ENCODE measurements around the gene PDE6D.
A peak's percentile ranks its signal among the peaks of the same experiment; 100 is the strongest.

The PDE6D gene

GRCh38 chr2:231701456-231702373 is 79.4 kb downstream of the PDE6D start:
- Histone ChIP-seq H3K4me2 (ENCODE audit: insufficient read depth, low read length, poor library complexity, severe bottlenecking) (no peak overlapping the region), H3K9ac (ENCODE audit: low read depth, low read length, poor library complexity) (peak overlapping the region; percentile 55), H2BK12ac (ENCODE audit: low read length) (peak overlapping the region; percentile 41), H3K4me3 (ENCODE audit: low read length in 2 of 2) (peak overlapping the region in 1 of 2 donors; percentile 31), H3K4ac (ENCODE audit: low read length) (no peak overlapping the region), H4K91ac (ENCODE audit: low read depth, low read length, poor library complexity) (no peak overlapping the region), H2BK120ac (ENCODE audit: low read depth, low read length) (no peak overlapping the region), H3K79me1 (ENCODE audit: low read depth, low read length) (peaks cover 4% of the 10 kb centered on the region), H3K27ac (replicated peaks; ENCODE audit: low read length) (no peak overlapping the region), H3K27me3 (ENCODE audit: control insufficient read depth in 3 of 3, insufficient read depth in 3 of 3, low read depth in 1 of 3, low read length in 3 of 3) (peaks cover 0 to 2% (median 0%) of the 10 kb centered on the region in 3 experiments), H3K14ac (ENCODE audit: low read length) (peak overlapping the region; percentile 75), H3K36me3 (replicated peaks in 1 of 2; ENCODE audit: control insufficient read depth in 2 of 2, insufficient read depth in 2 of 2, low read length in 2 of 2) (no peaks in the 10 kb centered on the region), H3K9me3 (replicated peaks in 1 of 2; ENCODE audit: control insufficient read depth in 2 of 2, insufficient read depth in 1 of 2, low read depth in 1 of 2, low read length in 2 of 2) (peaks cover 2 to 11% of the 10 kb centered on the region in 2 donors), H3K23ac (ENCODE audit: low read depth, low read length, poor library complexity) (peak overlapping the region; percentile 89), H4K8ac (ENCODE audit: low read depth, low read length) (no peak overlapping the region), H3K18ac (ENCODE audit: low read length) (peak overlapping the region; percentile 44), H3K4me1 (ENCODE audit: control insufficient read depth in 2 of 2, insufficient read depth in 1 of 2, low read depth in 1 of 2, low read length in 2 of 2) (peaks cover 5 to 7% of the 10 kb centered on the region in 2 donors), H2AK5ac (ENCODE audit: low read depth, low read length) (peak overlapping the region; percentile 92), H2BK5ac (ENCODE audit: low read length) (peak overlapping the region; percentile 39), H2BK15ac (ENCODE audit: low read length) (no peak overlapping the region), H2AFZ (ENCODE audit: low read length) (peak overlapping the region; percentile 49)
- DNase-seq (ENCODE audit: low spot score), result no peak
- WGBS, 2 donors (ENCODE audit: extremely low coverage in 2 of 2, insufficient read length in 2 of 2, insufficient replicate concordance in 1 of 2), result no CpG with 5 or more reads among the region's 22 CpGs

DNA sequence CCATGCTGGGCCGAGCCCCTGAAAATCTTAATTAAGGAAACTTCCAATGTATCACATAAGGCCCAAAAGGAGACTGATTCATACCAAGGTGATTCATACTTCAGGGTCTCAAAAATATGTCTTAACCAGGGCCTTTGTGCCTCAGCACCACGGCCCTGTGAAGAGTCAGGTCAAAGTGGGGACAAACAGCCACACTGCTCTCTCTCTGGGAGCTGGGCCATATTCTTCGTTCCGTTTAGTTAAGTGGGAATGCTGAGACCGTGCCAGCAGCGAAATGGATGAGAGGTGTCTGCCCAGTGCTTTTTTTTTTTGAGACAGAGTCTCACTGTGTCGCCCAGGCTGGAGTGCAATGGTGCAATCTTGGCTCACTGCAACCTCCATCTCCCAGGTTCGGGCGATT is 82.1 kb downstream of the PDE6D start:
- Histone ChIP-seq H3K14ac (ENCODE audit: low read length) (no peak overlapping the region), H3K79me1 (ENCODE audit: low read depth, low read length) (peaks cover 3% of the 10 kb centered on the region), H3K9me3 (replicated peaks in 1 of 2; ENCODE audit: control insufficient read depth in 2 of 2, insufficient read depth in 1 of 2, low read depth in 1 of 2, low read length in 2 of 2) (peaks cover 0 to 2% of the 10 kb centered on the region in 2 donors), H3K23ac (ENCODE audit: low read depth, low read length, poor library complexity) (no peak overlapping the region), H3K27me3 (ENCODE audit: control insufficient read depth in 3 of 3, insufficient read depth in 3 of 3, low read depth in 1 of 3, low read length in 3 of 3) (no peaks in the 10 kb centered on the region), H2AFZ (ENCODE audit: low read length) (no peak overlapping the region), H3K18ac (ENCODE audit: low read length) (no peak overlapping the region), H4K8ac (ENCODE audit: low read depth, low read length) (no peak overlapping the region), H3K27ac (replicated peaks; ENCODE audit: low read length) (no peak overlapping the region), H2BK15ac (ENCODE audit: low read length) (no peak overlapping the region), H3K9ac (ENCODE audit: low read depth, low read length, poor library complexity) (no peak overlapping the region), H4K91ac (ENCODE audit: low read depth, low read length, poor library complexity) (no peak overlapping the region), H2AK5ac (ENCODE audit: low read depth, low read length) (no peak overlapping the region), H2BK12ac (ENCODE audit: low read length) (no peak overlapping the region), H2BK120ac (ENCODE audit: low read depth, low read length) (no peak overlapping the region), H2BK5ac (ENCODE audit: low read length) (no peak overlapping the region), H3K4me2 (ENCODE audit: insufficient read depth, low read length, poor library complexity, severe bottlenecking) (no peak overlapping the region), H3K4me1 (ENCODE audit: control insufficient read depth in 2 of 2, insufficient read depth in 1 of 2, low read depth in 1 of 2, low read length in 2 of 2) (peaks cover 0 to 3% of the 10 kb centered on the region in 2 donors), H3K4ac (ENCODE audit: low read length) (no peak overlapping the region), H3K4me3 (ENCODE audit: low read length in 2 of 2) (no peak overlapping the region), H3K36me3 (replicated peaks in 1 of 2; ENCODE audit: control insufficient read depth in 2 of 2, insufficient read depth in 2 of 2, low read length in 2 of 2) (no peaks in the 10 kb centered on the region)
- WGBS, 2 donors (ENCODE audit: extremely low coverage in 2 of 2, insufficient read length in 2 of 2, insufficient replicate concordance in 1 of 2), result no CpG with 5 or more reads among the region's 9 CpGs
- DNase-seq (ENCODE audit: low spot score), result no peak

GRCh38 chr2:231696004-231696367 is 85.1 kb downstream of the PDE6D start:
- Histone ChIP-seq H2BK5ac (ENCODE audit: low read length) (no peak overlapping the region), H3K9ac (ENCODE audit: low read depth, low read length, poor library complexity) (no peak overlapping the region), H3K4me1 (ENCODE audit: control insufficient read depth in 2 of 2, insufficient read depth in 1 of 2, low read depth in 1 of 2, low read length in 2 of 2) (peaks cover 0 to 3% of the 10 kb centered on the region in 2 donors), H3K4me3 (ENCODE audit: low read length in 2 of 2) (no peak overlapping the region), H3K4ac (ENCODE audit: low read length) (no peak overlapping the region), H2AK5ac (ENCODE audit: low read depth, low read length) (no peak overlapping the region), H3K79me1 (ENCODE audit: low read depth, low read length) (no peaks in the 10 kb centered on the region), H3K4me2 (ENCODE audit: insufficient read depth, low read length, poor library complexity, severe bottlenecking) (no peak overlapping the region), H3K27me3 (ENCODE audit: control insufficient read depth in 3 of 3, insufficient read depth in 3 of 3, low read depth in 1 of 3, low read length in 3 of 3) (no peaks in the 10 kb centered on the region), H2BK15ac (ENCODE audit: low read length) (no peak overlapping the region), H2BK120ac (ENCODE audit: low read depth, low read length) (no peak overlapping the region), H3K9me3 (replicated peaks in 1 of 2; ENCODE audit: control insufficient read depth in 2 of 2, insufficient read depth in 1 of 2, low read depth in 1 of 2, low read length in 2 of 2) (no peaks in the 10 kb centered on the region), H2AFZ (ENCODE audit: low read length) (no peak overlapping the region), H3K14ac (ENCODE audit: low read length) (no peak overlapping the region), H3K23ac (ENCODE audit: low read depth, low read length, poor library complexity) (no peak overlapping the region), H2BK12ac (ENCODE audit: low read length) (no peak overlapping the region), H3K36me3 (replicated peaks in 1 of 2; ENCODE audit: control insufficient read depth in 2 of 2, insufficient read depth in 2 of 2, low read length in 2 of 2) (no peaks in the 10 kb centered on the region), H4K8ac (ENCODE audit: low read depth, low read length) (no peak overlapping the region), H3K27ac (replicated peaks; ENCODE audit: low read length) (no peak overlapping the region), H4K91ac (ENCODE audit: low read depth, low read length, poor library complexity) (no peak overlapping the region), H3K18ac (ENCODE audit: low read length) (no peak overlapping the region)
- no CpG with 5 or more reads among the region's 2 CpGs for WGBS, 2 donors (ENCODE audit: extremely low coverage in 2 of 2, insufficient read length in 2 of 2, insufficient replicate concordance in 1 of 2)
- DNase-seq (ENCODE audit: low spot score), result no peak

- no peak overlapping the region for H2AFZ ChIP-seq (ENCODE audit: low read length)
- H2BK12ac ChIP-seq (ENCODE audit: low read length), result no peak overlapping the region
- H4K91ac ChIP-seq (ENCODE audit: low read depth, low read length, poor library complexity), result no peak overlapping the region
- peak overlapping the region; percentile 14 for H2BK5ac ChIP-seq (ENCODE audit: low read length)
- no peaks in the 10 kb centered on the region for H3K79me1 ChIP-seq (ENCODE audit: low read depth, low read length)
- H3K23ac ChIP-seq (ENCODE audit: low read depth, low read length, poor library complexity), result no peak overlapping the region
- no peak overlapping the region for H3K4me2 ChIP-seq (ENCODE audit: insufficient read depth, low read length, poor library complexity, severe bottlenecking)
- no peak overlapping the region for H3K4me3 ChIP-seq (ENCODE audit: low read length in 2 of 2)
- H3K9ac ChIP-seq (ENCODE audit: low read depth, low read length, poor library complexity), result no peak overlapping the region
- no peak for DNase-seq (ENCODE audit: low spot score)
- no peaks in the 10 kb centered on the region for H3K9me3 ChIP-seq (replicated peaks in 1 of 2; ENCODE audit: control insufficient read depth in 2 of 2, insufficient read depth in 1 of 2, low read depth in 1 of 2, low read length in 2 of 2)
- no peak overlapping the region for H3K27ac ChIP-seq (replicated peaks; ENCODE audit: low read length)
- H2AK5ac ChIP-seq (ENCODE audit: low read depth, low read length), result peak overlapping the region; percentile 14
- H3K4ac ChIP-seq (ENCODE audit: low read length), result no peak overlapping the region
- H3K36me3 ChIP-seq (replicated peaks in 1 of 2; ENCODE audit: control insufficient read depth in 2 of 2, insufficient read depth in 2 of 2, low read length in 2 of 2), result no peaks in the 10 kb centered on the region
- H4K8ac ChIP-seq (ENCODE audit: low read depth, low read length), result no peak overlapping the region
- no peaks in the 10 kb centered on the region for H3K27me3 ChIP-seq (ENCODE audit: control insufficient read depth in 3 of 3, insufficient read depth in 3 of 3, low read depth in 1 of 3, low read length in 3 of 3)
- WGBS, 2 donors (ENCODE audit: extremely low coverage in 2 of 2, insufficient read length in 2 of 2, insufficient replicate concordance in 1 of 2), result no CpG with 5 or more reads among the region's 7 CpGs
- peak overlapping the region; percentile 13 for H2BK15ac ChIP-seq (ENCODE audit: low read length)
- H3K4me1 ChIP-seq (ENCODE audit: control insufficient read depth in 2 of 2, insufficient read depth in 1 of 2, low read depth in 1 of 2, low read length in 2 of 2), result peaks cover 3% of the 10 kb centered on the region in 2 donors
- H2BK120ac ChIP-seq (ENCODE audit: low read depth, low read length), result no peak overlapping the region
- H3K14ac ChIP-seq (ENCODE audit: low read length), result no peak overlapping the region
- H3K18ac ChIP-seq (ENCODE audit: low read length), result peak overlapping the region; percentile 4
These were observed 87.1 kb downstream of the PDE6D start for GRCh38 chr2:231693956-231694355.

All from neuronal stem cell (in vitro differentiated cells).